ENCODE results near the gene CFAP410.

- TF ChIP-seq CTCF (IDR thresholded peaks at IDR 0.05) = no peak
- TF ChIP-seq POLR2A (IDR thresholded peaks at IDR 0.05) = no peak
These were observed 36.6 kb upstream of the CFAP410 start for GRCh38 chr21:44375761-44376241.

Data from Peyer's patch (tissue), 4 donors.